ENCODE measurements around the gene CKAP5. TPM values are rescaled to one million over a fixed set of nuclear protein-coding genes. Genes with fewer than 3 reads are reported as not detected.

CKAP5 gene
- polyA plus RNA-seq, 1 donor (not counting 4 experiments of a cell fraction or from before 2014, with no cell fraction given), result 96.4 TPM

DNA sequence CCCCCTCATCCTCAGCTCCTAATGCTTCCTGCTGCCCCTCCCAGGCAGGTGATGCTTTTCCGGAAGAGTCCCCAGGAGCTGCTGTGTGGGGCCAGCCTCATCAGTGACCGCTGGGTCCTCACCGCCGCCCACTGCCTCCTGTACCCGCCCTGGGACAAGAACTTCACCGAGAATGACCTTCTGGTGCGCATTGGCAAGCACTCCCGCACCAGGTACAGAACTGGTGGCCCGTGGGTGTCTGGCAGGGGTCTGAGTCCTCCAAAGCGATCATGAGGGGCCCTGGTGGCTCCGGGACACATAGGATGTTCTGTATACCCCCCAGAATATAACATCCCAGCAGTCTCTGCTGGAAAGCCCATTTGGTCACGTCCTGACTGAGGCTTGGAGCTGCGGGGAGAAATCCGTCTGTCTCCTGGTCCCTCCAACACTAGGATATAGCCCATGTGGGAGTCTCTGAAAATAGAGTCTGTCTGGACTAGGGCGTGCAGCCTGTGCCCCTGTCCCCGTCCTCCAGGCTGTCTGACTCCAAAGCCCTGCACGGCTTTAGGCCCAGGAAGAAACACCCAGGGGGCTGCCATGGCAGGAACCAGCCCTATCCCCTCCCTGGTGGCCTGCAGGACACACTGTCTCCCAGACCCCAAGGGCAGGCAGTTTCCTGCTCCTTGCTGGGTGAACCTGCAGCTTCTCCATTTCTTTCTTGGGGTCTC is 118.0 kb downstream of the CKAP5 start:
- H3K9ac ChIP-seq (ENCODE audit: control insufficient read depth, extremely low read depth, insufficient read depth, low read length), result no peak overlapping the region
- TF ChIP-seq EZH2 (IDR thresholded peaks at IDR 0.05; ENCODE audit: low read length), result no peak
- TF ChIP-seq, protein P1, sequence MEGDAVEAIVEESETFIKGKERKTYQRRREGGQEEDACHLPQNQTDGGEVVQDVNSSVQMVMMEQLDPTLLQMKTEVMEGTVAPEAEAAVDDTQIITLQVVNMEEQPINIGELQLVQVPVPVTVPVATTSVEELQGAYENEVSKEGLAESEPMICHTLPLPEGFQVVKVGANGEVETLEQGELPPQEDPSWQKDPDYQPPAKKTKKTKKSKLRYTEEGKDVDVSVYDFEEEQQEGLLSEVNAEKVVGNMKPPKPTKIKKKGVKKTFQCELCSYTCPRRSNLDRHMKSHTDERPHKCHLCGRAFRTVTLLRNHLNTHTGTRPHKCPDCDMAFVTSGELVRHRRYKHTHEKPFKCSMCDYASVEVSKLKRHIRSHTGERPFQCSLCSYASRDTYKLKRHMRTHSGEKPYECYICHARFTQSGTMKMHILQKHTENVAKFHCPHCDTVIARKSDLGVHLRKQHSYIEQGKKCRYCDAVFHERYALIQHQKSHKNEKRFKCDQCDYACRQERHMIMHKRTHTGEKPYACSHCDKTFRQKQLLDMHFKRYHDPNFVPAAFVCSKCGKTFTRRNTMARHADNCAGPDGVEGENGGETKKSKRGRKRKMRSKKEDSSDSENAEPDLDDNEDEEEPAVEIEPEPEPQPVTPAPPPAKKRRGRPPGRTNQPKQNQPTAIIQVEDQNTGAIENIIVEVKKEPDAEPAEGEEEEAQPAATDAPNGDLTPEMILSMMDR (optimal IDR thresholded peaks at IDR 0.05 in 1 of 3, IDR thresholded peaks at IDR 0.05 in 1 of 3, conservative IDR thresholded peaks at IDR 0.05 in 1 of 3; ENCODE audit: extremely low read depth in 1 of 3, insufficient read depth in 2 of 3, low read length in 3 of 3), result no peak
- H3K4me3 ChIP-seq (ENCODE audit: control insufficient read depth in 2 of 3, extremely low read depth in 1 of 3, insufficient read depth in 2 of 3, low read depth in 1 of 3, low read length in 3 of 3), result no peak overlapping the region
- no peaks in the 10 kb centered on the region for H3K27me3 ChIP-seq (ENCODE audit: control insufficient read depth, extremely low read depth, insufficient read depth, low read length)
- no peak overlapping the region for H3K27ac ChIP-seq (ENCODE audit: control insufficient read depth, insufficient read depth, low read length)
- no peaks in the 10 kb centered on the region for H3K9me1 ChIP-seq (ENCODE audit: control insufficient read depth, extremely low read depth, insufficient read depth, low read length)
- FAIRE-seq (no peak), DNase-seq (ENCODE audit: low read depth, low spot score) (no peak)
- no peaks in the 10 kb centered on the region for H3K9me3 ChIP-seq (ENCODE audit: control insufficient read depth, low read depth, low read length)
- H3K79me2 ChIP-seq (ENCODE audit: control insufficient read depth, insufficient read depth, low read length), result no peaks in the 10 kb centered on the region
- H2AFZ ChIP-seq (ENCODE audit: control insufficient read depth, low read length), result no peak overlapping the region
- dilution Hi-C loops (cut with MboI; ENCODE audit: extremely low pct_ligation_motif_present, low sequenced_read_pairs), result no loop called here
- H4K20me1 ChIP-seq (ENCODE audit: control insufficient read depth, extremely low read depth, insufficient read depth, low read length), result no peaks in the 10 kb centered on the region
- H3K4me1 ChIP-seq (ENCODE audit: control insufficient read depth, extremely low read depth, insufficient read depth, low read length), result no peaks in the 10 kb centered on the region
- H3K4me2 ChIP-seq (ENCODE audit: control insufficient read depth, extremely low read depth, insufficient read depth, low read depth, low read length), result no peak overlapping the region
- no peaks in the 10 kb centered on the region for H3K36me3 ChIP-seq (ENCODE audit: control insufficient read depth in 2 of 2, extremely low read depth in 1 of 2, insufficient read depth in 2 of 2, low read length in 2 of 2)

DNA sequence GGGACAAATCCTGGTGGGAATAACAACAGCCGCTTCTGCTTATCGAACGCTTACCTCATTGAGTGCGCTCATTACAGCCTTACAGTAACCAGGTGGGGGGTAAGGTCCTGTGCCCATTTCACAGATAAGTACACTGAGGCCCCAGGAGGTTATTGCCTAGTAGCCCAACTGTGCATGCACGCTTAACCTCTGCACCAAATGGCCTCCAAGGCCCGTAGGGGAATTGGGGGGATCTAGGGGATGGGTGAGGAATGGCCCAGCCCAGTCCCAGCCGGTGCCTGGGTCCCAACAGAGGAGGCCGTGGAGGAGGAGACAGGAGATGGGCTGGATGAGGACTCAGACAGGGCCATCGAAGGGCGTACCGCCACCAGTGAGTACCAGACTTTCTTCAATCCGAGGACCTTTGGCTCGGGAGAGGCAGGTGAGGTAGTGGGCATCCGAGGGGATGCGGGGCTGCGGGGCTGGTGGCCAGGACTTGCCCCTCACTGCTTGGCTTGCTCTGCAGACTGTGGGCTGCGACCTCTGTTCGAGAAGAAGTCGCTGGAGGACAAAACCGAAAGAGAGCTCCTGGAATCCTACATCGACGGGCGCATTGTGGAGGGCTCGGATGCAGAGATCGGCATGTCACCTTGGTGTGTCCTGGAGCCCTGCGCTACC is 119.7 kb downstream of the CKAP5 start:
- Histone ChIP-seq H3K9me3 (ENCODE audit: control insufficient read depth, low read depth, low read length) (no peaks in the 10 kb centered on the region), H3K36me3 (ENCODE audit: control insufficient read depth in 2 of 2, extremely low read depth in 1 of 2, insufficient read depth in 2 of 2, low read length in 2 of 2) (no peaks in the 10 kb centered on the region), H3K79me2 (ENCODE audit: control insufficient read depth, insufficient read depth, low read length) (no peaks in the 10 kb centered on the region), H3K27ac (ENCODE audit: control insufficient read depth, insufficient read depth, low read length) (no peak overlapping the region), H3K4me2 (ENCODE audit: control insufficient read depth, extremely low read depth, insufficient read depth, low read depth, low read length) (no peak overlapping the region), H3K4me1 (ENCODE audit: control insufficient read depth, extremely low read depth, insufficient read depth, low read length) (no peaks in the 10 kb centered on the region), H3K9me1 (ENCODE audit: control insufficient read depth, extremely low read depth, insufficient read depth, low read length) (no peaks in the 10 kb centered on the region), H3K27me3 (ENCODE audit: control insufficient read depth, extremely low read depth, insufficient read depth, low read length) (no peaks in the 10 kb centered on the region), H2AFZ (ENCODE audit: control insufficient read depth, low read length) (no peak overlapping the region), H3K4me3 (ENCODE audit: control insufficient read depth in 2 of 3, extremely low read depth in 1 of 3, insufficient read depth in 2 of 3, low read depth in 1 of 3, low read length in 3 of 3) (no peak overlapping the region), H4K20me1 (ENCODE audit: control insufficient read depth, extremely low read depth, insufficient read depth, low read length) (no peaks in the 10 kb centered on the region), H3K9ac (ENCODE audit: control insufficient read depth, extremely low read depth, insufficient read depth, low read length) (no peak overlapping the region)
- DNase-seq (ENCODE audit: low read depth, low spot score) (no peak), FAIRE-seq (no peak)
- TF ChIP-seq, protein P1 (optimal IDR thresholded peaks at IDR 0.05 in 1 of 3, IDR thresholded peaks at IDR 0.05 in 1 of 3, conservative IDR thresholded peaks at IDR 0.05 in 1 of 3; ENCODE audit: extremely low read depth in 1 of 3, insufficient read depth in 2 of 3, low read length in 3 of 3), result no peak
- no peak for TF ChIP-seq EZH2 (IDR thresholded peaks at IDR 0.05; ENCODE audit: low read length)
- dilution Hi-C loops (cut with MboI; ENCODE audit: extremely low pct_ligation_motif_present, low sequenced_read_pairs), result no loop called here
